ENCODE results near the gene SLC22A3. TPM values are rescaled to one million over a fixed set of nuclear protein-coding genes. Genes with fewer than 3 reads are reported as not detected.

SLC22A3 gene
- polyA plus RNA-seq, 6 donors from 2014 or later = not detected

DNA sequence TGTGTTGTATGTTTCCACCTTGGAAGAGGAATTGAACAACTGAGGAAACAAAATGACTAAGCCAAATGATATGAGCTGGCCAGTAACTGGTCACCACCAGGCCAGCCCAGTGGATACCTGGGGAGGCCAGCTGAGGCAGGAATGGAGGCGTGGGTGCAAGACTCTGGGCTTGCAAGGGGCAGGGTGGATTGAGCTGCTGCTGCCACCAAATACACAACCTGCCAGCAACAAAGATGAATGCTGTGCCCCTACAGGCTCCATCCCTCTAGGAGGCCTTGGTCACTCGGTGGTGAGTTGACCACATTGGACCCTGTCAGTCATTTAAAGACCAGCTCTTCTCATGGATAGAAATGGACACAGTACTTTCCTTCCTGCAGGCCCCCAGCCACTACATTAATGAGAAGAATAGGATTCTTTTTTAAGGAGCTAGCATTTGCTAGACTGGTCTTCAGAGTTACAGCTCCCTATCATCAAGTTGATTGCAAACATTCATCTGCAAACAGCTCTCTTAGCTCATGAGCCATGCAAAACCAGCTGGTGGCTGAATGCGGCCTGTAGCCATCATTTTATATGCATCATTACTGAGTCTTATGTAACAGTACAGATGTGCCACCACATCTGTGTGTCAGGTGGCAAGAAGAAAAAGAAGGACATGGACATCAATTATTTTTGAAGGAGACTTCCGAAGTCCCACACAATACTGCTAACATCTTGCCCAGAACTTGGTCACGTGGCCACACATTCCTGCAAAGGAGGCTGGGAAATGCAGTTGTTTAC lies 26.3 kb upstream of the SLC22A3 start:
- Mint-ChIP-seq H3K36me3 (peaks cover 0 to 8% of the 10 kb centered on the region in 2 donors), H3K27me3 (peaks cover 3 to 19% (median 4%) of the 10 kb centered on the region in 3 donors), H3K27ac (no peak overlapping the region), H3K4me3 (no peak overlapping the region), H3K4me1 (no peaks in the 10 kb centered on the region), H3K9me3 (peaks cover 5 to 33% (median 14%) of the 10 kb centered on the region in 7 donors)
- DNase-seq = no peak
- ATAC-seq (ENCODE audit: low read depth in 2 of 2) = no peak

DNA sequence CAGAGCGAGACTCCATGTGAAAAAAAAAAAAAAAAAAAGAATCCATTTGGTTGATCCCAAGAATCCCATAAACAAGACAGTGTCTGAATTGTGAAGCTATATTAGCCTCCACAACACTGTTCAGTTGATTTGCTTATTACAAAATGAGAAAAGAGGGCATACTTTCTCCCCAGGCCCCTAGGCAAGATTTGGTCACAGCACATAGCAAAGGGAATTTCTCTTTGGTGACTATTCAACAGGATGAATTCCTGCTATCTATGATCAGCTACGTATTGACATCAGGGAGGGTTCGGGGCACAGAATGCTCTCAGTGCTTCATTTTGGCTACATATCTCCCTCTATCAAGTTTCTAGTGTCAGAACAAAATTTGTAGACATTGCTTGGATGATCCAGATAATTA lies 20.2 kb upstream of the SLC22A3 start:
- Mint-ChIP-seq H3K4me1 (no peaks in the 10 kb centered on the region), H3K9me3 (peaks cover 0 to 9% (median 1%) of the 10 kb centered on the region in 7 donors), H3K27me3 (peaks cover 6 to 41% (median 15%) of the 10 kb centered on the region in 3 donors), H3K36me3 (no peaks in the 10 kb centered on the region), H3K4me3 (no peak overlapping the region), H3K27ac (no peak overlapping the region)
- no peak for DNase-seq
- ATAC-seq (ENCODE audit: low read depth in 2 of 2) = no peak

DNA sequence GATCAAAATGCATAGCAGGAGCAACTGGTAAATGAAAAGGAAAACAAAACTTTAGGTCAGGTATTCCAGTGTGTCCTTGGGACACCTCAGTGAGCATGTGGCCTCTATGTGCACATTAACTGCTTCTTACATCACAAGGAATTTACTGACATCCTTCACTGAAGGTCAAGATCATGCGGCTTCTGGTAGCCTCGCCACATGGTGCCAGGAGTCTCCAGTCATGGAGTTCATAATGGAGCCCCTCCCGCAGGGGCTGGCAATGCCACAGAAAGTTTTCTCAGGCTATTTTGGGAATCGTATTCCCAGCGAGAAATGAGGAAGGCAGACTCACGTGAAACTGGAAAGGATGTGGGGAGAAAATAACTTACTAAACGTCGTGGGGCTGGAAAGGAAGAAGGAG lies 19.7 kb upstream of the SLC22A3 start:
- Mint-ChIP-seq H3K27me3 (peaks cover 11 to 45% (median 15%) of the 10 kb centered on the region in 3 donors), H3K4me3 (no peak overlapping the region), H3K36me3 (no peaks in the 10 kb centered on the region), H3K4me1 (no peaks in the 10 kb centered on the region), H3K9me3 (peaks cover 0 to 10% (median 0%) of the 10 kb centered on the region in 7 donors), H3K27ac (peak overlapping the region in 1 of 6 donors; percentile 47)
- DNase-seq (no peak), ATAC-seq (ENCODE audit: low read depth in 2 of 2) (no peak)

GRCh38 chr6:160329188-160329587 lies 19.0 kb upstream of the SLC22A3 start:
- H3K9me3 Mint-ChIP-seq = peaks cover 0 to 10% (median 0%) of the 10 kb centered on the region in 7 donors
- no peaks in the 10 kb centered on the region for H3K4me1 Mint-ChIP-seq
- peaks cover 15 to 46% (median 18%) of the 10 kb centered on the region in 3 donors for H3K27me3 Mint-ChIP-seq
- no peak overlapping the region for H3K27ac Mint-ChIP-seq
- DNase-seq (no peak), ATAC-seq (ENCODE audit: low read depth in 2 of 2) (no peak)
- no peak overlapping the region for H3K4me3 Mint-ChIP-seq
- no peaks in the 10 kb centered on the region for H3K36me3 Mint-ChIP-seq

DNA sequence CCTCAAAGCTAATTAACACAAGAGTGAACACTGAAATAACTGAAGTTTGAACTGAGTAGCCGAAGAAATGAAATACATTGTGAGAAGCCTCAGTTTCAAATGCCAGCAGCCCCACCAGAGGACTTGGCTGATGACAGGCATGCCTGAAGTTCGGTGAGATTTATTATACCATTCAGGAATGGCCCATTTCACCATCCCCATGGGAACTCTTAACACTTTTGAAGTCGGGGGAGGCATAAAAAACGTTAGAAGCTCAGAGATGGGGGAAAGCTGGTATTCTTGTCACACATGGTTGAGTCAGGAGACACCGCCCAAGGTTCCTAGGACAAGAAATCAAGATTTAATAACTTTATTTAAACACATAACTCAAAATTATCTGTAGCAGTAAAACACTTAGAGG lies 17.6 kb upstream of the SLC22A3 start:
- H3K4me1 Mint-ChIP-seq = no peaks in the 10 kb centered on the region
- H3K4me3 Mint-ChIP-seq = no peak overlapping the region
- no peak overlapping the region for H3K27ac Mint-ChIP-seq
- H3K27me3 Mint-ChIP-seq = peaks cover 11 to 37% (median 18%) of the 10 kb centered on the region in 3 donors
- DNase-seq (no peak), ATAC-seq (ENCODE audit: low read depth in 2 of 2) (no peak)
- H3K9me3 Mint-ChIP-seq = peaks cover 0 to 6% (median 0%) of the 10 kb centered on the region in 7 donors
- no peaks in the 10 kb centered on the region for H3K36me3 Mint-ChIP-seq

DNA sequence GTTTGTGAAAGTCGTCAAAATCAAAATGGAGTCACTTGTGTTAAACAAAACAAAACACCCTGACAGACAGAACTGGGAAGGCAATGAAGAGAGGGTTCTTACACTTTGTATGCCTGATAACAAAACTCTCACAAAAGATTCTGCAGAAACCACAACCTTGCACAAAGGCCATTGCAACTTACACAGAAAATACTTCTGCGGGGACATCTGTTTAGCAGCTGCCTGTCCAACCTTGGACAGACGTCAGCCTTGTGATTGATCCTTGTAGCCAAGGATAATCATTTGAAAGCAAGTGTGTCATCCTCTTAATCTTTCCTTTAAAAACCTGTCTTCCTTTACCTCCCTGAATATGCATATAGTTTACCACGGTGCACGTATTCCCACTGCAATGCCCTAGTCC lies 17.0 kb upstream of the SLC22A3 start:
- no peak overlapping the region for H3K4me3 Mint-ChIP-seq
- peaks cover 0 to 6% (median 0%) of the 10 kb centered on the region in 7 donors for H3K9me3 Mint-ChIP-seq
- peaks cover 11 to 35% (median 18%) of the 10 kb centered on the region in 3 donors for H3K27me3 Mint-ChIP-seq
- H3K4me1 Mint-ChIP-seq = no peaks in the 10 kb centered on the region
- DNase-seq (no peak), ATAC-seq (ENCODE audit: low read depth in 2 of 2) (no peak)
- no peak overlapping the region for H3K27ac Mint-ChIP-seq
- no peaks in the 10 kb centered on the region for H3K36me3 Mint-ChIP-seq

- no peak for ATAC-seq (ENCODE audit: low read depth in 2 of 2)
- peaks cover 0 to 6% (median 0%) of the 10 kb centered on the region in 7 donors for H3K9me3 Mint-ChIP-seq
- H3K36me3 Mint-ChIP-seq = no peaks in the 10 kb centered on the region
- no peak overlapping the region for H3K4me3 Mint-ChIP-seq
- peaks cover 11 to 35% (median 18%) of the 10 kb centered on the region in 3 donors for H3K27me3 Mint-ChIP-seq
- no peak for DNase-seq
- H3K27ac Mint-ChIP-seq = no peak overlapping the region
- no peaks in the 10 kb centered on the region for H3K4me1 Mint-ChIP-seq
These were observed 16.4 kb upstream of the SLC22A3 start for GRCh38 chr6:160331753-160332152.

DNA sequence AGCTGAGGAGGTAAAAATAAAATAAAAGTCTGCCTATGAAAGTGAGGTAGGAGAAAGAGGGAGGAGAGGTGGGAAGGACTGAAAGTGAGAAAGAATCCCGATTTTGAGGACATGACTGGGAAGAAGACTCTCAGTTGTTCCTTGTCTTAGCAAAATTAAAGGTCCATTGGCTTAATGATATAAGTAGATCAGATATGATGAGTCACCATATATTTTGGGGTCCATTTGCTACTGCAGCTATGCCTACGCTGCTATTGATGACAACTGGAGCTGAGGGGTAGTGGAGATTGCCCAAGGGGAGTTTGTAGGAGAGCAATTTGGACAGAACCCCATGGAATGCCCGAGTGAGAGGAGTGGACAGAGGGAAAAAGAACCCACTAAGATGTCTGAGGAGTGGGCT lies 15.1 kb upstream of the SLC22A3 start:
- ATAC-seq (ENCODE audit: low read depth in 2 of 2) = no peak
- H3K4me3 Mint-ChIP-seq = no peak overlapping the region
- H3K27me3 Mint-ChIP-seq = peaks cover 19 to 43% (median 24%) of the 10 kb centered on the region in 3 donors
- no peak overlapping the region for H3K27ac Mint-ChIP-seq
- no peaks in the 10 kb centered on the region for H3K36me3 Mint-ChIP-seq
- H3K9me3 Mint-ChIP-seq = peaks cover 0 to 6% (median 0%) of the 10 kb centered on the region in 7 donors
- no peak for DNase-seq
- H3K4me1 Mint-ChIP-seq = no peaks in the 10 kb centered on the region

GRCh38 chr6:160333841-160334240 lies 14.3 kb upstream of the SLC22A3 start:
- no peak for ATAC-seq (ENCODE audit: low read depth in 2 of 2)
- Mint-ChIP-seq H3K27me3 (peaks cover 18 to 43% (median 24%) of the 10 kb centered on the region in 3 donors), H3K36me3 (no peaks in the 10 kb centered on the region), H3K4me3 (no peak overlapping the region), H3K27ac (no peak overlapping the region), H3K9me3 (peaks cover 0 to 6% (median 0%) of the 10 kb centered on the region in 7 donors), H3K4me1 (no peaks in the 10 kb centered on the region)
- no peak for DNase-seq

DNA sequence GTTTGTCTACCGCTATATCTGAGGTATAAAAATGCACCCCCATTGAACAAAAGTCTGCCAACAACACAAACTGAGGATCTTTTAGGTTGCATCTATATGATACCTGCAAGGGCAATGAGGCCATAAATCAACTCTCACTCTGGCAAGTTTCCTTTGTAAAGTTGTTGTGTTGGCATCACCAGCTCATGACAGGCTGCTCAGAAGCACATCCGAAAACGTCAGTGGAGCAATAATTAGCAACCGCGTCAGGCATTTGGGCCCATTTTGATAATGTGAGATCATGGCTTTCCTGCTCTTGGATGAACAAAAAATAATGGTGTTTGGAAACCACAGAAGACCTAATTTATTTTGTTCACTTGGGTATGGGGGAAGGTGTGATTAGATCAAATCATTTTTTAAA lies 12.0 kb upstream of the SLC22A3 start:
- peaks cover 16 to 29% (median 24%) of the 10 kb centered on the region in 3 donors for H3K27me3 Mint-ChIP-seq

GRCh38 chr6:160337301-160337700 lies 10.9 kb upstream of the SLC22A3 start:
- no peaks in the 10 kb centered on the region for H3K36me3 Mint-ChIP-seq
- H3K27ac Mint-ChIP-seq = no peak overlapping the region
- no peak for DNase-seq
- no peaks in the 10 kb centered on the region for H3K4me1 Mint-ChIP-seq
- H3K27me3 Mint-ChIP-seq = peaks cover 13 to 26% (median 19%) of the 10 kb centered on the region in 3 donors
- H3K4me3 Mint-ChIP-seq = no peak overlapping the region
- ATAC-seq (ENCODE audit: low read depth in 2 of 2) = no peak
- H3K9me3 Mint-ChIP-seq = peaks cover 0 to 6% (median 0%) of the 10 kb centered on the region in 7 donors

More for the DNA sequence above, 12.0 kb upstream of the SLC22A3 start:
- Mint-ChIP-seq H3K4me1 (no peaks in the 10 kb centered on the region), H3K9me3 (peaks cover 0 to 6% (median 0%) of the 10 kb centered on the region in 7 donors), H3K4me3 (no peak overlapping the region), H3K36me3 (no peaks in the 10 kb centered on the region), H3K27ac (no peak overlapping the region)
- no peak for ATAC-seq (ENCODE audit: low read depth in 2 of 2)
- no peak for DNase-seq

DNA sequence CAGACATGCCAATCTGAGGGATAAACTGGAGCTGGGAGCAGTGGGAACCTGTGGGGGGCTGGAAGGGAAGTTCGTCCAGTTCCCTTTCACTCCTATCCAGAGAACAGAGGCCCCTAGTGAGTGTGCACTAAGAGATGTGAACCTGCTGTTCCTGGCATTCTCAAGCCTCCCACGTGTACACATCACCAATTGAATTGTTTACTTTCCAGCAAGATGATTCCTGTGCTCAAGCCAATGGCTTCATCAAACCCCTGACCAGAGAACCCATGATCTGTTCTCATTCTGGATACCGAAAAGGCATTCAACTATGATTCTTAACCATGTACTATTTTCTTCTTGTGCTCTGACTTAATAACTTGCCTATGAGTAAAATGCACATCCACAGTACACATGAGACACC lies 10.2 kb upstream of the SLC22A3 start:
- peaks cover 0 to 3% (median 0%) of the 10 kb centered on the region in 7 donors for H3K9me3 Mint-ChIP-seq
- H3K36me3 Mint-ChIP-seq = no peaks in the 10 kb centered on the region
- H3K4me1 Mint-ChIP-seq = no peaks in the 10 kb centered on the region
- no peak overlapping the region for H3K4me3 Mint-ChIP-seq
- DNase-seq = no peak
- H3K27me3 Mint-ChIP-seq = peaks cover 13 to 27% (median 13%) of the 10 kb centered on the region in 3 donors
- ATAC-seq (ENCODE audit: low read depth in 2 of 2) = no peak
- no peak overlapping the region for H3K27ac Mint-ChIP-seq

DNA sequence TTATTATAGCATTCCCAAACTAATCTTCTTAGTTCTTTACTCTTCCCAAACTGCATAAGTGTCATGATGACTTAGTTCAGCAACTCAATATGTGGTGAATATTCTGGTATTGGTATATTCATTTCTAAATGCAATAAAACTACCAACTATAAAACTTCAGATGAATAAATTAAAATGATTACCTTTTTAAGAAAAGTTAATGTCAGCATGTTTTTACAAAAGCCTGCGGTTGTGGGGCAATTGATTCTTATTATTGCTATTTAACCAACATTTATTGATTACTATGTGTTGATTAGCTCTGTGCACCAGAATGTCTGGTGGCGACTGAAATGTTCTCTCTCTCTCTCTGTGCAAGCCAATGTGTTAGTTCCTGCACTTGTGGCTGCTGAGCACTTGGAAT lies 5.0 kb upstream of the SLC22A3 start:
- Mint-ChIP-seq H3K4me1 (no peaks in the 10 kb centered on the region), H3K4me3 (no peak overlapping the region), H3K27ac (no peak overlapping the region), H3K9me3 (no peaks in the 10 kb centered on the region), H3K36me3 (peaks cover 0 to 9% of the 10 kb centered on the region in 2 donors), H3K27me3 (peaks cover 35 to 44% (median 42%) of the 10 kb centered on the region in 3 donors)
- DNase-seq (no peak), ATAC-seq (ENCODE audit: low read depth in 2 of 2) (no peak)

DNA sequence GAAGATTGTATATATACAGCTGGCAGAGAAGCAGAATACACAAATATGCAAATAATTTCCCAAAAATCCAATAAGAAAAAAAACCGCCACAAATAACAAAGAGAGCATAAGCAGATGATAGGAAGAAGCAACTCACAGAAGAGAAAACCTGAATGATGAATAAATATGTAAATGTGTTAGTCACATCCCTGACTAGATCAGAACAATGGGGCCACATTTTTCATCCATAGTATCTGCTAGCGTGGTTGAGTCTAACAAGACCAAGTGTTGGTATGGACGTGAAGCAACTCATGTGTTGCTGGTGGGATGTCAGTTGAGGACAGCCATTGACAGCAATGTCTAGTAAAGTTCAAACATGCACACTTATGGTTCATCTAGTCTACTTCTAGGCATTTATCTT lies 3.9 kb upstream of the SLC22A3 start:
- H3K4me3 Mint-ChIP-seq = no peak overlapping the region
- no peak for DNase-seq
- peaks cover 42 to 48% (median 43%) of the 10 kb centered on the region in 3 donors for H3K27me3 Mint-ChIP-seq
- no peak overlapping the region for H3K27ac Mint-ChIP-seq
- peaks cover 0 to 9% of the 10 kb centered on the region in 2 donors for H3K36me3 Mint-ChIP-seq
- ATAC-seq (ENCODE audit: low read depth in 2 of 2) = no peak
- H3K4me1 Mint-ChIP-seq = peaks cover 0 to 4% (median 0%) of the 10 kb centered on the region in 3 donors
- H3K9me3 Mint-ChIP-seq = peaks cover 0 to 3% (median 0%) of the 10 kb centered on the region in 7 donors

All from naive B cell (primary cell).